ENCODE results near the gene FGFR3.

The FGFR3 gene

DNA sequence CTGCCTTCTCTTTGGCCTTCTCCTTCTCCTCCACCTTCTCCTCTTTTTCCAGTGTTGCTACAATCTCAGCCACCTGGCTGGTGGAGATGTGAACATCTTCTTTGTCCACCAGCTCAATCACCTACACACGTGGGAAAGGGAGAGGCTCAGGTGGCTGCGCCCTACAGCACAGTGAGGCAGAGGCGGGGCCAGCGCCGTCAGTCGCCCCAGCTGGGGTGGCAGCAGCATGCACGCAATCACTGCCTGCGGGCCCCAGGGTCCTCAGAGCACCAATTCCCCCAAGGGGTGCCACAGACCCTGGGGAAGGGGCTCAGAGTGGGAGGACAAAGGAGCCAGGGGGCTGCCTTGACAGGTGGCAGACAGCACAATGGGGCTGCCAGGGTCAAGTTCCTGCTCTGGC, 21.4 kb downstream of the FGFR3 start:
- TF ChIP-seq, protein P1, sequence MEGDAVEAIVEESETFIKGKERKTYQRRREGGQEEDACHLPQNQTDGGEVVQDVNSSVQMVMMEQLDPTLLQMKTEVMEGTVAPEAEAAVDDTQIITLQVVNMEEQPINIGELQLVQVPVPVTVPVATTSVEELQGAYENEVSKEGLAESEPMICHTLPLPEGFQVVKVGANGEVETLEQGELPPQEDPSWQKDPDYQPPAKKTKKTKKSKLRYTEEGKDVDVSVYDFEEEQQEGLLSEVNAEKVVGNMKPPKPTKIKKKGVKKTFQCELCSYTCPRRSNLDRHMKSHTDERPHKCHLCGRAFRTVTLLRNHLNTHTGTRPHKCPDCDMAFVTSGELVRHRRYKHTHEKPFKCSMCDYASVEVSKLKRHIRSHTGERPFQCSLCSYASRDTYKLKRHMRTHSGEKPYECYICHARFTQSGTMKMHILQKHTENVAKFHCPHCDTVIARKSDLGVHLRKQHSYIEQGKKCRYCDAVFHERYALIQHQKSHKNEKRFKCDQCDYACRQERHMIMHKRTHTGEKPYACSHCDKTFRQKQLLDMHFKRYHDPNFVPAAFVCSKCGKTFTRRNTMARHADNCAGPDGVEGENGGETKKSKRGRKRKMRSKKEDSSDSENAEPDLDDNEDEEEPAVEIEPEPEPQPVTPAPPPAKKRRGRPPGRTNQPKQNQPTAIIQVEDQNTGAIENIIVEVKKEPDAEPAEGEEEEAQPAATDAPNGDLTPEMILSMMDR (conservative IDR thresholded peaks at IDR 0.05; ENCODE audit: low read depth, low read length): no peak
- Histone ChIP-seq H3K9ac (no peak overlapping the region), H3K36me3 (ENCODE audit: insufficient read depth) (no peaks in the 10 kb centered on the region)

DNA sequence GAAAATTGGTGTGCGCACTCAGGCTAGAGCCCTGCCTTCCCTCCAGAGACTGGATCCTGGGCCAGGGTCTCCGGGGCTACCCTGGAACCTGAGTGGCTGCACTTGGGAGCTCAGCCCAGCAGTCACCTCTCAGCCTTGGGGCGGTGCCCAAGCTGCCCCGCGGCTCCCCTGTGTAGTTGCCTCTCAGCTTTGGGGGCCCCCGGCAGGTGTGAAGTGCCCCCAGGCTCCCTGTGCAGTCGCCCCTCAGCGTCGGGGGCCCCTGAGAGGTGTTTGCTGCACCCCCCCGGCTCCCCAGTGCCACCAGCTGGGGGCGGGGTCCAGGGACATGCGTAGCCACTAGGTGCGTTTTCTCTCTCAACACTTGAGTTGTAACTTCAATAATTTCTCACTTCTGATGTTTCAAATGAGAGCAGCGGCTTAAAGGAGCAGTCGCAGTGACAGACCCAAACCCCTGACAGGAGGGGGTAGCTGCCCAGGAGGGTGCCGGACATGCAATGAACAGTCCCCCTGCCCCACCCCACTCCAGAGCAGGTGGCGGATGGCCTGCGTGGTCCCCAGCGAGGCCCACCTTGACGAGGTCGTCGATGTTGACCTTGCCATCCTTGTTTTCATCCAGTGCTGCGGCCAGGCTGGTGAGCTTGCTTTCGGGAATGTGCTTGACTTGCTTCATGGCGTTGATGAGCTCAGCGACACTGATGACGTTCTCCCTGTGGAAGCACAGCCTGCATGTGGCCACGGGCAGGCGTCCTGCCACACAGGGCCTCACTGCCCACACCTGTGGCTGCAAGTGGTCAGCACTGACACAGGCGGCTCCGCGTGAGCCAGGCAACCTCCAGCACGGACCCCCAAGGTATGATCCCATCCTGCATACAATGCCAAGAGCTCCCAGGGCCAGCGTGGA, 22.3 kb downstream of the FGFR3 start:
- Histone ChIP-seq H3K27ac (no peak overlapping the region), H3K27me3 (ENCODE audit: insufficient read depth, low read depth) (no peaks in the 10 kb centered on the region), H3K79me2 (ENCODE audit: insufficient read depth, low read depth) (no peaks in the 10 kb centered on the region), H3K4me1 (ENCODE audit: low read depth, poor library complexity, severe bottlenecking) (peaks cover 10% of the 10 kb centered on the region), H4K20me1 (ENCODE audit: insufficient read depth) (no peaks in the 10 kb centered on the region), H3K4me3 (IDR thresholded peaks at IDR 0.05; ENCODE audit: insufficient read depth, low read depth, low read length) (no peak overlapping the region), H3K36me3 (ENCODE audit: insufficient read depth) (no peaks in the 10 kb centered on the region), H3K4me2 (no peak overlapping the region), H2AFZ (ENCODE audit: low read depth) (no peak overlapping the region), H3K9ac (no peak overlapping the region)
- TF ChIP-seq, protein P1 (conservative IDR thresholded peaks at IDR 0.05; ENCODE audit: low read depth, low read length): no peak

More for the DNA sequence above, 21.4 kb downstream of the FGFR3 start:
- Histone ChIP-seq H3K4me3 (IDR thresholded peaks at IDR 0.05; ENCODE audit: insufficient read depth, low read depth, low read length) (no peak overlapping the region), H3K27ac (no peak overlapping the region), H3K79me2 (ENCODE audit: insufficient read depth, low read depth) (no peaks in the 10 kb centered on the region), H3K4me1 (ENCODE audit: low read depth, poor library complexity, severe bottlenecking) (peaks cover 3% of the 10 kb centered on the region), H2AFZ (ENCODE audit: low read depth) (no peak overlapping the region), H3K4me2 (no peak overlapping the region), H3K27me3 (ENCODE audit: insufficient read depth, low read depth) (no peaks in the 10 kb centered on the region), H4K20me1 (ENCODE audit: insufficient read depth) (no peaks in the 10 kb centered on the region)

GRCh38 chr4:1815997-1816860, 23.1 kb downstream of the FGFR3 start:
- no peak overlapping the region for H3K4me3 ChIP-seq (IDR thresholded peaks at IDR 0.05; ENCODE audit: insufficient read depth, low read depth, low read length)
- H3K9ac ChIP-seq: no peak overlapping the region
- no peaks in the 10 kb centered on the region for H3K36me3 ChIP-seq (ENCODE audit: insufficient read depth)
- no peaks in the 10 kb centered on the region for H3K79me2 ChIP-seq (ENCODE audit: insufficient read depth, low read depth)
- no peak overlapping the region for H3K4me2 ChIP-seq
- no peak overlapping the region for H2AFZ ChIP-seq (ENCODE audit: low read depth)
- no peak overlapping the region for H3K27ac ChIP-seq
- TF ChIP-seq, protein P1 (conservative IDR thresholded peaks at IDR 0.05; ENCODE audit: low read depth, low read length): no peak
- no peaks in the 10 kb centered on the region for H4K20me1 ChIP-seq (ENCODE audit: insufficient read depth)
- no peaks in the 10 kb centered on the region for H3K27me3 ChIP-seq (ENCODE audit: insufficient read depth, low read depth)
- peaks cover 18% of the 10 kb centered on the region for H3K4me1 ChIP-seq (ENCODE audit: low read depth, poor library complexity, severe bottlenecking)

- H3K27ac ChIP-seq: no peak overlapping the region
- H3K79me2 ChIP-seq (ENCODE audit: insufficient read depth, low read depth): no peaks in the 10 kb centered on the region
- no peak overlapping the region for H2AFZ ChIP-seq (ENCODE audit: low read depth)
- peaks cover 18% of the 10 kb centered on the region for H3K4me1 ChIP-seq (ENCODE audit: low read depth, poor library complexity, severe bottlenecking)
- H3K4me2 ChIP-seq: no peak overlapping the region
- no peaks in the 10 kb centered on the region for H3K36me3 ChIP-seq (ENCODE audit: insufficient read depth)
- H4K20me1 ChIP-seq (ENCODE audit: insufficient read depth): no peaks in the 10 kb centered on the region
- H3K4me3 ChIP-seq (IDR thresholded peaks at IDR 0.05; ENCODE audit: insufficient read depth, low read depth, low read length): no peak overlapping the region
- no peak overlapping the region for H3K9ac ChIP-seq
- TF ChIP-seq, protein P1 (conservative IDR thresholded peaks at IDR 0.05; ENCODE audit: low read depth, low read length): no peak
- H3K27me3 ChIP-seq (ENCODE audit: insufficient read depth, low read depth): no peaks in the 10 kb centered on the region
Observed at GRCh38 chr4:1819284-1819683, 26.2 kb downstream of the FGFR3 start.
